Osteoblast (primary cell): ENCODE results near the gene ABCC5. TPM values are rescaled to one million over a fixed set of nuclear protein-coding genes. Genes with fewer than 3 reads are reported as not detected.
"Not testable (repeated sequence)": the region's sequence is repeated elsewhere in the genome, so short reads cannot be mapped to it uniquely, and the experiment has no call there.

Experiments
- DNase-seq: peaks from one replicate; pipeline ENCODE4 v3.0.0; 2011; ENCODE audit warnings: low spot score, mixed read lengths; ENCODE audit not compliant: insufficient read length; ENCODE audit errors: missing footprints
- H2AFZ ChIP-seq: 2 replicates; pipeline ENCODE4 v1.6.0; 2011; ENCODE audit warnings: mild to moderate bottlenecking, low read length
- H3K27ac ChIP-seq: 2 replicates; pipeline ENCODE4 v1.5.1; 2011; ENCODE audit warnings: mild to moderate bottlenecking, low read depth, low read length, moderate library complexity
- H3K27me3 ChIP-seq: 2 replicates; pipeline ENCODE4 v1.6.0; 2012; ENCODE audit warnings: mild to moderate bottlenecking, control low read depth, inconsistent platforms, low read length, moderate library complexity; ENCODE audit not compliant: insufficient read depth
- H3K36me3 ChIP-seq: 2 replicates; pipeline ENCODE4 v1.5.1; 2011; ENCODE audit warnings: mild to moderate bottlenecking, low read length, control low read depth, moderate library complexity; ENCODE audit not compliant: insufficient read depth
- H3K4me1 ChIP-seq: 2 replicates; pipeline ENCODE4 v1.5.1; 2011; ENCODE audit warnings: mild to moderate bottlenecking, low read length, control low read depth, moderate library complexity; ENCODE audit not compliant: insufficient read depth
- H3K4me2 ChIP-seq: 2 replicates; pipeline ENCODE4 v1.6.0; 2011; ENCODE audit warnings: mild to moderate bottlenecking, low read length; ENCODE audit not compliant: insufficient read depth
- H3K4me3 ChIP-seq: fragments of 200-600 bp; sonication (generic); 3 replicates; pipeline ENCODE4 v1.5.1; 2012; ENCODE audit warnings: mild to moderate bottlenecking, low read length, inconsistent platforms; ENCODE audit not compliant: insufficient read depth
- H3K79me2 ChIP-seq: 2 replicates; pipeline ENCODE4 v1.6.0; 2012; ENCODE audit warnings: mild to moderate bottlenecking, low read length, control low read depth, inconsistent platforms; ENCODE audit not compliant: insufficient read depth
- H3K9me3 ChIP-seq: 2 replicates; pipeline ENCODE4 v1.5.1; 2011; ENCODE audit warnings: low read depth, low read length, control low read depth
- H4K20me1 ChIP-seq: 2 replicates; pipeline ENCODE4 v1.6.0; 2012; ENCODE audit warnings: mild to moderate bottlenecking, low read length, control low read depth; ENCODE audit not compliant: insufficient read depth
- total RNA-seq: library from RNA; depleted of rRNA; stranded (reverse); fragments of >200 nt; gene quantifications from 2 replicates; pipeline ENCODE4 v1.2.3, GENCODE V29; 2012
- TF ChIP-seq, protein P1 (sequence below): IDR thresholded peaks from 2 replicates; pipeline ENCODE4 v1.5.1; 2011; ENCODE audit warnings: mild to moderate bottlenecking, low read depth, low read length, moderate library complexity; ENCODE audit errors: extremely low read depth

The ABCC5 gene
- total RNA-seq, 1 donor, result 19.2 TPM

DNA sequence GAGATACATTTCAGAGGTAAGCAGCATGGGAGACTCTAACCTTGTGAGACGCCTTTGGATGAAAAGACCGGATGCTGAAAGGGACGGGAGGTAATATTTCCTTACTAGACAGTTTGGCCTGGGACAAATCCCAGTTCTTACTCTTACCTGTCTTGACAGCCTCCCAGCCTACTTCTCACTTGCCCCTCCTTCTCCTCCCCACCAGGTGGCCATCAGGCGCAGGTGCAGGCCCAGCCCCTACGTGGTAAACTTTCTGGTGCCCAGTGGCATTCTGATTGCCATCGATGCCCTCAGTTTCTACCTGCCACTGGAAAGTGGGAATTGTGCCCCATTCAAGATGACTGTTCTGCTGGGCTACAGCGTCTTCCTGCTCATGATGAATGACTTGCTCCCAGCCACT is 20.1 kb upstream of the ABCC5 start:
- no peaks in the 10 kb centered on the region for H3K4me1 ChIP-seq
- TF ChIP-seq, protein P1, sequence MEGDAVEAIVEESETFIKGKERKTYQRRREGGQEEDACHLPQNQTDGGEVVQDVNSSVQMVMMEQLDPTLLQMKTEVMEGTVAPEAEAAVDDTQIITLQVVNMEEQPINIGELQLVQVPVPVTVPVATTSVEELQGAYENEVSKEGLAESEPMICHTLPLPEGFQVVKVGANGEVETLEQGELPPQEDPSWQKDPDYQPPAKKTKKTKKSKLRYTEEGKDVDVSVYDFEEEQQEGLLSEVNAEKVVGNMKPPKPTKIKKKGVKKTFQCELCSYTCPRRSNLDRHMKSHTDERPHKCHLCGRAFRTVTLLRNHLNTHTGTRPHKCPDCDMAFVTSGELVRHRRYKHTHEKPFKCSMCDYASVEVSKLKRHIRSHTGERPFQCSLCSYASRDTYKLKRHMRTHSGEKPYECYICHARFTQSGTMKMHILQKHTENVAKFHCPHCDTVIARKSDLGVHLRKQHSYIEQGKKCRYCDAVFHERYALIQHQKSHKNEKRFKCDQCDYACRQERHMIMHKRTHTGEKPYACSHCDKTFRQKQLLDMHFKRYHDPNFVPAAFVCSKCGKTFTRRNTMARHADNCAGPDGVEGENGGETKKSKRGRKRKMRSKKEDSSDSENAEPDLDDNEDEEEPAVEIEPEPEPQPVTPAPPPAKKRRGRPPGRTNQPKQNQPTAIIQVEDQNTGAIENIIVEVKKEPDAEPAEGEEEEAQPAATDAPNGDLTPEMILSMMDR, result no peak
- no peaks in the 10 kb centered on the region for H3K79me2 ChIP-seq
- no peak overlapping the region for H3K4me3 ChIP-seq
- DNase-seq, result no peak
- H4K20me1 ChIP-seq, result no peaks in the 10 kb centered on the region
- no peak overlapping the region for H2AFZ ChIP-seq
- H3K27me3 ChIP-seq, result peaks cover 26% of the 10 kb centered on the region
- H3K4me2 ChIP-seq, result no peak overlapping the region
- H3K9me3 ChIP-seq, result no peaks in the 10 kb centered on the region
- H3K27ac ChIP-seq, result no peak overlapping the region
- H3K36me3 ChIP-seq, result no peaks in the 10 kb centered on the region

DNA sequence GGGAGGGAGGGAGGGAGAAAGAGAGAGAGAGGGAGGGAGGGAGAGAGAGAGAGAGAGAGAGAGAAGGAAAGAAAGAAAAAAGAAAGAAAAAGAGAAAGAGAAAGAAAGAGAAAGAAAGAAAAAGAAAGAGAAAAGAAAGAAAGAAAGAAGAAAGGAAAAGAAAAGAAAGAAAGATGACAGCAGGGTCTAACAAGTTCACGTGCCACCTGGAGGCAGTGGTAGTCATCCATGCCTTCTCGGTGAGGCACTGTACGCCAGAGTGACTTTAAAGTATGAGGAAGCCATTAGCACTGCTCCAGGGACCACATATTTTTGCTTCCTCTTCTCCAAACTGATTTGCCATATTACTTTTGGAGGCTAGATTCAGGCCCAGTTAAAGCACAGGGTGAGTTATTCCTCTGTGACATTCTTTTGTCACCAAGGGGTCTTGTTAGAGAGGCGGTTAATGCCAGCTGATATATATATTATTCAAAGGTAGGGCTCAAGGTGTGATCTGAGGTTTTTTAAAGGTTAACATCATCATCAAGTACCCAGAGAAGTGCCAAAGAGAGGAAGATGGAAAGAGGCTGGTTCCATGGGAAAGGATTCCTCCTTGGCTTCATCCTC is 13.6 kb upstream of the ABCC5 start, which contains the start of gene HTR3D:
Gene HTR3D, plus strand, starts transcription at position 556 of the 606 bp plus-strand sequence. Its CDS starts 0 bp downstream, at position 556.
- DNase-seq, result no peak
- no peaks in the 10 kb centered on the region for H3K4me1 ChIP-seq
- no peaks in the 10 kb centered on the region for H4K20me1 ChIP-seq
- no peak within 1 kb of the TSS for H3K27ac ChIP-seq
- H2AFZ ChIP-seq, result no peak within 1 kb of the TSS
- TF ChIP-seq, protein P1, result no peak
- no peak within 1 kb of the TSS for H3K4me3 ChIP-seq
- no peaks in the 10 kb centered on the region for H3K9me3 ChIP-seq
- no peaks in the 10 kb centered on the region for H3K79me2 ChIP-seq
- peaks cover 21% of the 10 kb centered on the region for H3K27me3 ChIP-seq
- H3K4me2 ChIP-seq, result no peak within 1 kb of the TSS
- no peaks in the 10 kb centered on the region for H3K36me3 ChIP-seq

DNA sequence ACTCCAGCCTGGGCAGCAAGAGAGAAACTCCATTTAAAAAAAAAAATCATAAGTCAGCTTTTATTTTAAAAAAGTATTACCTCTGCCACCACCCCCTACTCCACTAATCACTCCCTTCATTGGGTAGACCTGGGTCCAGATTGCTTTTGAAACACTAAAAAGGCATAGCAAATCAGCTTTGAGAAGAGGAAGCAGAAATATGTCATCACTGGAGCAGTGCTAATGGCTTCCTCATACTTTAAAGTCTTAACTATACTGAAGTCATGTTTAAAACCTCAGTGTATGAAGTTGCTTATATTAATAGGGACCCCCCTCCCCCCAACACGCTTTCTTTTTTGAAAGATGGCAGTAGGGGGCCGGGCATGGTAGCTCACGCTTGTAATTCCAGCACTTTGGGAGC is 12.9 kb upstream of the ABCC5 start:
- Histone ChIP-seq H2AFZ (no peak overlapping the region), H3K4me1 (no peaks in the 10 kb centered on the region), H3K4me2 (no peak overlapping the region), H3K36me3 (no peaks in the 10 kb centered on the region), H3K79me2 (no peaks in the 10 kb centered on the region), H3K27ac (no peak overlapping the region), H3K9me3 (no peaks in the 10 kb centered on the region), H3K4me3 (no peak overlapping the region), H3K27me3 (peaks cover 15% of the 10 kb centered on the region), H4K20me1 (no peaks in the 10 kb centered on the region)
- peak; percentile 38 for DNase-seq
- TF ChIP-seq, protein P1, result no peak

DNA sequence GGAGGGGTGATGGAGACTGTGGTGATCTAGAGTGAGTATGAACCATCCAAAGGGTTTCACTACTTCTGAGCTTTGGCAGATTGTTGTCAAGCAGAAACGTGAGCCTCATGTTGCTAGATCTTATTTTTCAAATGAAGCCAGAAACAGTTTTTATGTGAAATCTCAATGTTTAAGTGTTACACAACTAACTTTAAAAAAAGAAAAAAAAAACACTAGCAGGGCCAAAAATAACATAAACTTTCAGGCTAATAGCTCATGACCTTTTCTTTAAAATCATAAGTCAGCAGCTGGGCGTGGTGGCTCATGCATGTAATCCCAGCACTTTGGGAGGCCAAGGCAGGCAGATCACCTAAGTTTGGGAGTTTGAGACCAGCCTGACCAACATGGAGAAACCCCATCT is 11.8 kb upstream of the ABCC5 start:
- Histone ChIP-seq H2AFZ (no peak overlapping the region), H3K4me3 (no peak overlapping the region), H3K79me2 (no peaks in the 10 kb centered on the region), H4K20me1 (no peaks in the 10 kb centered on the region), H3K4me2 (no peak overlapping the region), H3K4me1 (no peaks in the 10 kb centered on the region), H3K27me3 (peaks cover 10% of the 10 kb centered on the region), H3K36me3 (no peaks in the 10 kb centered on the region), H3K9me3 (no peaks in the 10 kb centered on the region), H3K27ac (no peak overlapping the region)
- no peak for DNase-seq
- TF ChIP-seq, protein P1, result no peak

DNA sequence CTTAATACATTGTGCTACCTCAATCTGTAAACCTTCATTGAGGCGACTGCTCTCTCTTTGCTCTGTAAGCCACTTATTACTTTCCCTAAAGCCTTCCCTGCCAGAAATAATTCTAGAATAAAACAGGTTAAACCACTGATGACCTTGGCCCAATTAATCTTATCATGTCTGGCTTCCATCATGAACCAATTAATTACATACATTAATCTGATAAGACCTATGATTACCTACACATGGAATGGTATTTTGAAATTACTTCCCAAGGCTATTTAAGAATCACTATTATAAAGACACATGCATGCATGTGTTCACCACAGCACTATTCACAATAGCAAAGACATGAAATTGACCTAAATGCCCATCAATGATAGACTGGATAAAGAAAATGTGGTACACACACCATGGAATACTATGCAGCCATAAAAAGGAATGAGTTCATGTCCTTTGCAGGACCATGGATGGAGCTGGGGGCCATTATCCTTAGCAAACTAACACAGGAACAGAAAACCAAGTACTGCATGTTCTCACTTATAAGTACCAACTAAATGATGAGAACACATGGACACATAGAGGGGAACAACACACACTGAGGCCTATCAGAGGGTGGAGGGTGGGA is 10.7 kb upstream of the ABCC5 start:
- not testable (repeated sequence) for DNase-seq, H4K20me1 ChIP-seq, H3K9me3 ChIP-seq, H3K36me3 ChIP-seq, H3K4me2 ChIP-seq, H3K79me2 ChIP-seq, H3K27ac ChIP-seq, H2AFZ ChIP-seq, H3K4me1 ChIP-seq, H3K4me3 ChIP-seq, H3K27me3 ChIP-seq

DNA sequence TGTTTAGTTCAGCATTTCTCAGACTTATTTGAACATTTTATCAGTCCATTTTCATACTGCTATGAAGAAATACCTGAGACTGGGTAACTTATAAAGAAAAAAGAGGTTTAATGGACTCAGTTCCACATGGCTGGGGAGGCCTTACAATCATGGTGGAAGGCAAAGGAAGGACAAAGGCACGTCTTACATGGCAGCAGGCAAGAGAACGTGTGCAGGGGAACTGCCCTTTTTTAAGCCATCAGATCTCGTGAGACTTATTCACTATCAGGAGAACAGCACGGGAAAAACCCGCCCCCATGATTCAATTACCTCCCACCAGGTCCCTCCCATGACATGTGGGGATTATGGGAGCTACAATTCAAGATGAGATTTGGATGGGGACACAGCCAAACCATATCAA is 7.6 kb upstream of the ABCC5 start:
- H2AFZ ChIP-seq, H3K4me1 ChIP-seq, H3K9me3 ChIP-seq, DNase-seq, H4K20me1 ChIP-seq, H3K4me3 ChIP-seq, H3K27me3 ChIP-seq, H3K79me2 ChIP-seq, H3K27ac ChIP-seq, H3K4me2 ChIP-seq, H3K36me3 ChIP-seq: not testable (repeated sequence)
